Activated effector memory CD4-positive, alpha-beta T cell treated with anti-CD3 and anti-CD28 coated beads, Interleukin-2, amount 50 U/mL, for 16 hours (primary cell): Measurements from ENCODE around the gene HLCS.

Experiments
- DNase-seq: peaks from one replicate; pipeline ENCODE4 v3.0.0-alpha.2; 2020

Gene HLCS

GRCh38 chr21:36803816-36804439, 162.5 kb downstream of the HLCS start:
- DNase-seq: no peak

- no peak for DNase-seq
Measured at GRCh38 chr21:36803051-36803645, 163.3 kb downstream of the HLCS start.

GRCh38 chr21:36800734-36801133, 165.7 kb downstream of the HLCS start:
- DNase-seq: no peak

- DNase-seq: no peak
Measured at GRCh38 chr21:36799869-36800268, 166.6 kb downstream of the HLCS start.

- DNase-seq: no peak
Measured at GRCh38 chr21:36798491-36798890, 168.0 kb downstream of the HLCS start.

- DNase-seq: no peak
Measured at GRCh38 chr21:36796070-36796469, 170.4 kb downstream of the HLCS start.

GRCh38 chr21:36792505-36792967, 173.9 kb downstream of the HLCS start:
- no peak for DNase-seq

- no peak for DNase-seq
Measured at GRCh38 chr21:36791695-36792470, 174.6 kb downstream of the HLCS start.

- DNase-seq: no peak
Measured at GRCh38 chr21:36791180-36791579, 175.3 kb downstream of the HLCS start.

GRCh38 chr21:36790616-36791015, 175.9 kb downstream of the HLCS start:
- DNase-seq: no peak

- no peak for DNase-seq
Measured at GRCh38 chr21:36788120-36788638, 178.3 kb downstream of the HLCS start.

GRCh38 chr21:36786186-36786585, 180.3 kb downstream of the HLCS start:
- DNase-seq: no peak

GRCh38 chr21:36785615-36786014, 180.9 kb downstream of the HLCS start:
- DNase-seq: no peak

GRCh38 chr21:36784947-36785346, 181.5 kb downstream of the HLCS start:
- DNase-seq: no peak

- no peak for DNase-seq
Measured at GRCh38 chr21:36783612-36784374, 182.7 kb downstream of the HLCS start.

- DNase-seq: no peak
Measured at GRCh38 chr21:36780861-36781260, 185.6 kb downstream of the HLCS start.

- no peak for DNase-seq
Measured at GRCh38 chr21:36776981-36777617, 189.4 kb downstream of the HLCS start.

GRCh38 chr21:36773995-36774394, 192.5 kb downstream of the HLCS start:
- no peak for DNase-seq

- no peak for DNase-seq
Measured at GRCh38 chr21:36773117-36773516, 193.4 kb downstream of the HLCS start.

- DNase-seq: no peak
Measured at GRCh38 chr21:36769051-36769839, 197.2 kb downstream of the HLCS start.

- no peak for DNase-seq
Measured at GRCh38 chr21:36768496-36768895, 198.0 kb downstream of the HLCS start.

GRCh38 chr21:36767096-36767495, 199.4 kb downstream of the HLCS start:
- DNase-seq: no peak
